SK-N-SH (cell line): ENCODE measurements around the gene PRKCB. TPM values are rescaled to one million over a fixed set of nuclear protein-coding genes. Genes with fewer than 3 reads are reported as not detected.

Experiments used
- CTCF ChIA-PET: fragments of 300-600, 350-600 bp; formaldehyde crosslinking; extraction: SDS; loops from one replicate; lab custom pipeline; 2021; lab: Yijun Ruan, JAX
- POLR2A ChIA-PET: fragments of 350-600 bp; sonication (Branson Sonifier 250); formaldehyde crosslinking; extraction: SDS; loops from one replicate; lab custom pipeline; 2020; ENCODE audit warnings: antibody characterized with exemption, inconsistent platforms; lab: Yijun Ruan, JAX
- DNase-seq: peaks from one replicate; pipeline ENCODE4 v3.0.0; 2012
- H2AFZ ChIP-seq: fragments of 200-600 bp; sonication (generic); 2 replicates; pipeline ENCODE4 v1.8.1; 2016; ENCODE audit warnings: antibody characterized with exemption, mild to moderate bottlenecking, low read depth
- H3F3A ChIP-seq: fragments of 200-600 bp; sonication (generic); replicated peaks from 2 replicates; pipeline ENCODE3; 2016; ENCODE audit warnings: antibody characterized with exemption, mild to moderate bottlenecking; ENCODE audit not compliant: insufficient read depth
- H3K27ac ChIP-seq, 2 experiments: fragments of 200-500 bp in 1 of 2; fragments of 200-600 bp in 1 of 2; sonication (Bioruptor generic) in 1 of 2; sonication (generic), shearing (Covaris generic) in 1 of 2; 2 replicates each; pipeline versions ENCODE4 v1.5.1 to v1.6.1; 2014 to 2016; ENCODE audit warnings: low read depth in 2 of 2, inconsistent platforms in 1 of 2, low read length in 1 of 2, mild to moderate bottlenecking in 1 of 2, mixed read lengths in 1 of 2
- H3K27me3 ChIP-seq: fragments of 200-600 bp; sonication (generic), shearing (Covaris generic); 2 replicates; pipeline ENCODE4 v1.6.1; 2016; ENCODE audit warnings: mixed run types; ENCODE audit not compliant: insufficient read depth
- H3K36me3 ChIP-seq, 2 experiments: fragments of 200-500 bp in 1 of 2; fragments of 200-600 bp in 1 of 2; sonication (Bioruptor generic) in 1 of 2; sonication (generic) in 1 of 2; replicated peaks in 1 of 2; 2 replicates each; pipeline versions ENCODE3 to v1.5.1; 2014 to 2016; ENCODE audit warnings: low read length in 1 of 2, mild to moderate bottlenecking in 1 of 2; ENCODE audit not compliant: insufficient read depth in 2 of 2, control insufficient read depth in 1 of 2
- H3K4me1 ChIP-seq, 2 experiments: fragments of 200-500 bp in 1 of 2; fragments of 200-600 bp in 1 of 2; sonication (Bioruptor generic) in 1 of 2; sonication (generic), shearing (Covaris generic) in 1 of 2; 2 replicates each; pipeline versions ENCODE4 v1.5.1 to v1.6.1; 2014 to 2016; ENCODE audit warnings: low read depth in 1 of 2, low read length in 1 of 2, mixed run types in 1 of 2; ENCODE audit not compliant: insufficient read depth in 2 of 2, control insufficient read depth in 1 of 2
- H3K4me2 ChIP-seq: fragments of 200-600 bp; sonication (generic), shearing (Covaris generic); 2 replicates; pipeline ENCODE4 v1.6.1; 2017; ENCODE audit warnings: mixed run types
- H3K4me3 ChIP-seq, 2 experiments: fragments of 200-500 bp in 1 of 2; fragments of 200-600 bp in 1 of 2; sonication (Bioruptor generic) in 1 of 2; sonication (generic), shearing (Covaris generic) in 1 of 2; 2 replicates each; pipeline versions ENCODE4 v1.5.1 to v1.8.1; 2014 to 2016; ENCODE audit warnings: low read depth in 2 of 2, inconsistent platforms in 1 of 2, low read length in 1 of 2, mild to moderate bottlenecking in 1 of 2, mixed read lengths in 1 of 2, moderate library complexity in 1 of 2
- H3K79me2 ChIP-seq: fragments of 200-600 bp; sonication (generic); 2 replicates; pipeline ENCODE4 v1.8.1; 2017; ENCODE audit warnings: mild to moderate bottlenecking; ENCODE audit not compliant: insufficient read depth
- H3K9ac ChIP-seq: fragments of 200-600 bp; sonication (generic); 2 replicates; pipeline ENCODE4 v1.6.1; 2017; ENCODE audit warnings: mixed run types
- H3K9me2 ChIP-seq: fragments of 200-600 bp; sonication (generic); 2 replicates; pipeline ENCODE4 v1.6.1; 2017; ENCODE audit warnings: mixed run types
- H3K9me3 ChIP-seq: fragments of 200-600 bp; sonication (generic); 2 replicates; pipeline ENCODE4 v1.6.1; 2017; ENCODE audit warnings: mixed run types, mild to moderate bottlenecking, moderate library complexity
- H4K20me1 ChIP-seq: fragments of 200-600 bp; sonication (generic); 2 replicates; pipeline ENCODE4 v1.6.1; 2017; ENCODE audit warnings: mild to moderate bottlenecking, mixed run types; ENCODE audit not compliant: insufficient read depth
- CTCF ChIP-seq: fragments of 200-600 bp; sonication (generic); IDR thresholded peaks from 2 replicates; pipeline ENCODE4 v1.6.1; 2017; ENCODE audit warnings: antibody characterized with exemption, mild to moderate bottlenecking, moderate library complexity
- EP300 ChIP-seq, 2 experiments: IDR thresholded peaks; 2 replicates each; pipeline versions ENCODE4 v1.4.0 to v1.6.1; 2012; ENCODE audit warnings: borderline replicate concordance in 1 of 2, low read depth in 1 of 2, low read length in 1 of 2
- EZH2phosphoT487 ChIP-seq: fragments of 200-600 bp; sonication (generic); IDR thresholded peaks from 2 replicates; pipeline ENCODE4 v1.6.1; 2017; ENCODE audit warnings: low read depth, mixed run types, mild to moderate bottlenecking, antibody characterized with exemption, moderate library complexity, borderline replicate concordance
- FOXM1 ChIP-seq: IDR thresholded peaks from 2 replicates; pipeline ENCODE4 v1.4.0; 2012; ENCODE audit warnings: low read depth, mild to moderate bottlenecking
- IRF3 ChIP-seq: fragments of 150-350 bp; IDR thresholded peaks from 2 replicates; pipeline ENCODE4 v1.6.1; 2016; ENCODE audit warnings: mild to moderate bottlenecking, low read depth, low read length
- MEF2A ChIP-seq: IDR thresholded peaks from 2 replicates; pipeline ENCODE4 v1.4.0; 2012; ENCODE audit warnings: low read depth, borderline replicate concordance
- MXI1 ChIP-seq: IDR thresholded peaks from 2 replicates; pipeline ENCODE4 v1.6.1; 2012; ENCODE audit warnings: mild to moderate bottlenecking, low read depth, low read length, improper control_type of control experiment
- NFIC ChIP-seq: IDR thresholded peaks from 2 replicates; pipeline ENCODE4 v1.4.0; 2012; ENCODE audit warnings: borderline replicate concordance
- PBX3 ChIP-seq: IDR thresholded peaks from 2 replicates; pipeline ENCODE4; 2012
- POLR2AphosphoS5 ChIP-seq: IDR thresholded peaks from 2 replicates; pipeline ENCODE4 v1.6.1; 2012; ENCODE audit warnings: low read depth, low read length
- TEAD4 ChIP-seq: IDR thresholded peaks from 2 replicates; pipeline ENCODE4 v1.4.0; 2012; ENCODE audit warnings: mild to moderate bottlenecking, borderline replicate concordance; ENCODE audit not compliant: insufficient read depth
- YY1 ChIP-seq: IDR thresholded peaks from 2 replicates; pipeline ENCODE4 v1.4.0; 2012; ENCODE audit warnings: low read depth, mild to moderate bottlenecking
- WGBS: methylation state at CpG from one replicate; pipeline ENCODE4 v1.1.6; 2017; ENCODE audit warnings: low lambda C conversion rate; 5-methylcytosine and 5-hydroxymethylcytosine counted together
- polyA plus RNA-seq, 3 experiments: library from polyadenylated mRNA; depleted of rRNA; stranded (reverse); fragments of >200 nt; gene quantifications; 2 replicates each; pipeline ENCODE4 v1.2.3, GENCODE V29; 2012

Gene PRKCB
- polyA plus RNA-seq, 1 of the 3 experiments (the other 2 are of a cell fraction), result 0.12 TPM

GRCh38 chr16:23987443-23987842 lies 151.7 kb downstream of the PRKCB start:
- Histone ChIP-seq H4K20me1 (no peaks in the 10 kb centered on the region), H3K4me2 (no peak overlapping the region), H2AFZ (no peak overlapping the region), H3K79me2 (no peaks in the 10 kb centered on the region), H3K27ac (no peak overlapping the region), H3K9me2 (no peaks in the 10 kb centered on the region), H3F3A (no peaks in the 10 kb centered on the region), H3K4me1 (no peaks in the 10 kb centered on the region), H3K36me3 (no peaks in the 10 kb centered on the region), H3K9me3 (no peaks in the 10 kb centered on the region), H3K27me3 (no peaks in the 10 kb centered on the region), H3K4me3 (no peak overlapping the region), H3K9ac (no peak overlapping the region)
- ChIA-PET POLR2A (no interaction called here), CTCF (interaction anchor here (1.0 kb wide), 1 partner anchor 259 kb away, joined by 3 read pairs; no protein-coding TSS in a partner anchor)
- TF ChIP-seq TEAD4 (no peak), MXI1 (no peak), EZH2phosphoT487 (no peak), FOXM1 (no peak), NFIC (no peak), PBX3 (no peak), YY1 (no peak), IRF3 (no peak), POLR2AphosphoS5 (no peak), EP300 (IDR thresholded peaks at IDR 0.05; ENCODE audit: borderline replicate concordance in 1 of 2, low read depth in 1 of 2, low read length in 1 of 2) (no peak)
- no peak for DNase-seq
- 39% methylated on average over 2 of the region's 2 CpGs for WGBS

- ChIA-PET CTCF (interaction anchor here (1.2 kb wide), 1 partner anchor 20 kb away, joined by 6 read pairs; no protein-coding TSS in a partner anchor), POLR2A (no interaction called here)
- no peak overlapping the region for H3K4me3 ChIP-seq
- no peaks in the 10 kb centered on the region for H3K9me3 ChIP-seq
- H3K27me3 ChIP-seq, result no peaks in the 10 kb centered on the region
- no peak overlapping the region for H3K9ac ChIP-seq
- no peak overlapping the region for H2AFZ ChIP-seq
- 40% methylated on average over 3 of the region's 3 CpGs for WGBS
- no peak overlapping the region for H3K27ac ChIP-seq
- no peaks in the 10 kb centered on the region for H3K9me2 ChIP-seq
- no peak for TF ChIP-seq PBX3
- no peak for TF ChIP-seq NFIC
- TF ChIP-seq CTCF, result no peak
- no peak for TF ChIP-seq IRF3
- no peak for TF ChIP-seq MEF2A
- no peaks in the 10 kb centered on the region for H3K36me3 ChIP-seq
- H3K4me1 ChIP-seq, result no peaks in the 10 kb centered on the region
- H3F3A ChIP-seq, result no peaks in the 10 kb centered on the region
- no peaks in the 10 kb centered on the region for H3K79me2 ChIP-seq
- no peak for DNase-seq
- no peaks in the 10 kb centered on the region for H4K20me1 ChIP-seq
- no peak overlapping the region for H3K4me2 ChIP-seq
Observed at GRCh38 chr16:23990507-23990906, 154.7 kb downstream of the PRKCB start.
